HL-60 (cell line): ENCODE results near the gene TANGO6.

Experiments used
- DNase-seq, 2 experiments: peaks; one replicate each; pipeline ENCODE4 v3.0.0-alpha.2; 2010 to 2020; ENCODE audit warnings: low read depth in 1 of 2, low spot score in 1 of 2
- H3K27ac ChIP-seq: fragments of 250-450 bp; sonication (Bioruptor Pico); replicated peaks from 2 replicates; pipeline ENCODE4 v1.5.1; 2020; ENCODE audit warnings: mild to moderate bottlenecking, moderate library complexity
- H3K27me3 ChIP-seq: fragments of 250-450 bp; sonication (Bioruptor Pico); 2 replicates; pipeline ENCODE4 v1.5.1; 2021; ENCODE audit warnings: mild to moderate bottlenecking, moderate library complexity; ENCODE audit not compliant: insufficient read depth, poor library complexity, severe bottlenecking
- H3K4me3 ChIP-seq: replicated peaks from 2 replicates; pipeline ENCODE4 v1.5.1; 2011; ENCODE audit warnings: mild to moderate bottlenecking, control low read depth, low read length; ENCODE audit not compliant: insufficient read depth
- GABPA ChIP-seq: IDR thresholded peaks from 2 replicates; pipeline ENCODE4 v1.6.1; 2012; ENCODE audit warnings: low read depth
- POLR2AphosphoS5 ChIP-seq: IDR thresholded peaks from 2 replicates; pipeline ENCODE4 v1.6.1; 2012; ENCODE audit warnings: low read depth
- SPI1 ChIP-seq: IDR thresholded peaks from 2 replicates; pipeline ENCODE4 v1.6.1; 2012; ENCODE audit warnings: low read depth, mild to moderate bottlenecking, borderline replicate concordance
- TF ChIP-seq, protein P1 (sequence below): IDR thresholded peaks from 2 replicates; pipeline ENCODE4 v1.6.1; 2012; ENCODE audit warnings: low read depth; ENCODE audit not compliant: insufficient replicate concordance
- TF ChIP-seq, protein P2 (sequence below): IDR thresholded peaks from one replicate; pipeline ENCODE4 v1.5.1; 2011; ENCODE audit warnings: low read length, control low read depth, inconsistent platforms; ENCODE audit not compliant: insufficient read depth

TANGO6 gene

GRCh38 chr16:69079697-69080096, 236.4 kb downstream of the TANGO6 start:
- H3K4me3 ChIP-seq: no peak overlapping the region
- no peak overlapping the region for H3K27ac ChIP-seq
- TF ChIP-seq GABPA (no peak), POLR2AphosphoS5 (no peak), SPI1 (no peak)
- TF ChIP-seq, protein P1, sequence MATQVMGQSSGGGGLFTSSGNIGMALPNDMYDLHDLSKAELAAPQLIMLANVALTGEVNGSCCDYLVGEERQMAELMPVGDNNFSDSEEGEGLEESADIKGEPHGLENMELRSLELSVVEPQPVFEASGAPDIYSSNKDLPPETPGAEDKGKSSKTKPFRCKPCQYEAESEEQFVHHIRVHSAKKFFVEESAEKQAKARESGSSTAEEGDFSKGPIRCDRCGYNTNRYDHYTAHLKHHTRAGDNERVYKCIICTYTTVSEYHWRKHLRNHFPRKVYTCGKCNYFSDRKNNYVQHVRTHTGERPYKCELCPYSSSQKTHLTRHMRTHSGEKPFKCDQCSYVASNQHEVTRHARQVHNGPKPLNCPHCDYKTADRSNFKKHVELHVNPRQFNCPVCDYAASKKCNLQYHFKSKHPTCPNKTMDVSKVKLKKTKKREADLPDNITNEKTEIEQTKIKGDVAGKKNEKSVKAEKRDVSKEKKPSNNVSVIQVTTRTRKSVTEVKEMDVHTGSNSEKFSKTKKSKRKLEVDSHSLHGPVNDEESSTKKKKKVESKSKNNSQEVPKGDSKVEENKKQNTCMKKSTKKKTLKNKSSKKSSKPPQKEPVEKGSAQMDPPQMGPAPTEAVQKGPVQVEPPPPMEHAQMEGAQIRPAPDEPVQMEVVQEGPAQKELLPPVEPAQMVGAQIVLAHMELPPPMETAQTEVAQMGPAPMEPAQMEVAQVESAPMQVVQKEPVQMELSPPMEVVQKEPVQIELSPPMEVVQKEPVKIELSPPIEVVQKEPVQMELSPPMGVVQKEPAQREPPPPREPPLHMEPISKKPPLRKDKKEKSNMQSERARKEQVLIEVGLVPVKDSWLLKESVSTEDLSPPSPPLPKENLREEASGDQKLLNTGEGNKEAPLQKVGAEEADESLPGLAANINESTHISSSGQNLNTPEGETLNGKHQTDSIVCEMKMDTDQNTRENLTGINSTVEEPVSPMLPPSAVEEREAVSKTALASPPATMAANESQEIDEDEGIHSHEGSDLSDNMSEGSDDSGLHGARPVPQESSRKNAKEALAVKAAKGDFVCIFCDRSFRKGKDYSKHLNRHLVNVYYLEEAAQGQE: no peak
- TF ChIP-seq, protein P2, sequence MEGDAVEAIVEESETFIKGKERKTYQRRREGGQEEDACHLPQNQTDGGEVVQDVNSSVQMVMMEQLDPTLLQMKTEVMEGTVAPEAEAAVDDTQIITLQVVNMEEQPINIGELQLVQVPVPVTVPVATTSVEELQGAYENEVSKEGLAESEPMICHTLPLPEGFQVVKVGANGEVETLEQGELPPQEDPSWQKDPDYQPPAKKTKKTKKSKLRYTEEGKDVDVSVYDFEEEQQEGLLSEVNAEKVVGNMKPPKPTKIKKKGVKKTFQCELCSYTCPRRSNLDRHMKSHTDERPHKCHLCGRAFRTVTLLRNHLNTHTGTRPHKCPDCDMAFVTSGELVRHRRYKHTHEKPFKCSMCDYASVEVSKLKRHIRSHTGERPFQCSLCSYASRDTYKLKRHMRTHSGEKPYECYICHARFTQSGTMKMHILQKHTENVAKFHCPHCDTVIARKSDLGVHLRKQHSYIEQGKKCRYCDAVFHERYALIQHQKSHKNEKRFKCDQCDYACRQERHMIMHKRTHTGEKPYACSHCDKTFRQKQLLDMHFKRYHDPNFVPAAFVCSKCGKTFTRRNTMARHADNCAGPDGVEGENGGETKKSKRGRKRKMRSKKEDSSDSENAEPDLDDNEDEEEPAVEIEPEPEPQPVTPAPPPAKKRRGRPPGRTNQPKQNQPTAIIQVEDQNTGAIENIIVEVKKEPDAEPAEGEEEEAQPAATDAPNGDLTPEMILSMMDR: no peak
- no peaks in the 10 kb centered on the region for H3K27me3 ChIP-seq
- DNase-seq: no peak

DNA sequence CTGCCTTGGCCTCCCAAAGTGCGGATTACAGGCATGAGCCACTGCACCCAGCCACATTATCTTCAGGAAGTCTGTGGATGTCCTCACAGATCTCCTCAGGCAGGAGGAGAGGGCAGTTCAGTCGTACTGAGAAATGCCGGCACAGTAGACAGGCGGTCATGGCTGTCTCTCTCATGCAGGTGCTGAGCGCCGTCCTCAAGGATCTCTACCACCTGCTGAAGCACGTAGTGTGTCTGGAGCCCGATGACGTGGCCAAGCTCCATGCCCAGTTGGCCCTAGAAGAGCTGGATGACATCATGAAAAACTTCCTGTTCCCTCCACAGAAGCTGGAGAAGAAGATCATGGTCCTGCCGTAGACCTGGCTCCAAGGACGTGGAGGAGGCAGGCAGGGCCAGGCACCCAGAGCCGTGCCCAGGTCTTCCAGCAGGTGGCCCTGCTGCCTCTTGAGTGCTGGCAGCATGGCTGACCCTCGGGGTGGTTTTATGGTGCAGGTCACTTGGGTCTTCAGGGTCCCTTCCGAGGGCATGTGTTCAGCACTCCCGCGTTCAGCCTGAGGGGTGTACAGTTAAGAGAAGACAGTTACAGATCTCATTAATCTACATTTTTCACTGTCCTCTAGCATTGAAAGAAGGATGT, 240.1 kb downstream of the TANGO6 start:
- no peak for DNase-seq
- H3K27ac ChIP-seq: no peak overlapping the region
- TF ChIP-seq GABPA (no peak), POLR2AphosphoS5 (no peak), SPI1 (no peak)
- TF ChIP-seq, protein P2: no peak
- TF ChIP-seq, protein P1: no peak

GRCh38 chr16:69084289-69084688, 241.0 kb downstream of the TANGO6 start:
- no peak for DNase-seq
- TF ChIP-seq, protein P2: no peak
- TF ChIP-seq GABPA (no peak), SPI1 (no peak), POLR2AphosphoS5 (no peak)
- TF ChIP-seq, protein P1: no peak
- Histone ChIP-seq H3K4me3 (no peak overlapping the region), H3K27ac (no peak overlapping the region), H3K27me3 (no peaks in the 10 kb centered on the region)

More for the DNA sequence above, 240.1 kb downstream of the TANGO6 start:
- Histone ChIP-seq H3K27me3 (no peaks in the 10 kb centered on the region), H3K4me3 (no peak overlapping the region)
